ENCODE results near the gene GDE1. TPM values are rescaled to one million over a fixed set of nuclear protein-coding genes. Genes with fewer than 3 reads are reported as not detected.
A peak's percentile ranks its signal among the peaks of the same experiment; 100 is the strongest.

Gene GDE1, protein sequence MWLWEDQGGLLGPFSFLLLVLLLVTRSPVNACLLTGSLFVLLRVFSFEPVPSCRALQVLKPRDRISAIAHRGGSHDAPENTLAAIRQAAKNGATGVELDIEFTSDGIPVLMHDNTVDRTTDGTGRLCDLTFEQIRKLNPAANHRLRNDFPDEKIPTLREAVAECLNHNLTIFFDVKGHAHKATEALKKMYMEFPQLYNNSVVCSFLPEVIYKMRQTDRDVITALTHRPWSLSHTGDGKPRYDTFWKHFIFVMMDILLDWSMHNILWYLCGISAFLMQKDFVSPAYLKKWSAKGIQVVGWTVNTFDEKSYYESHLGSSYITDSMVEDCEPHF
- total RNA-seq: 10 to 100 TPM; 41.7 to 65.0 (median 58.6) TPM

DNA sequence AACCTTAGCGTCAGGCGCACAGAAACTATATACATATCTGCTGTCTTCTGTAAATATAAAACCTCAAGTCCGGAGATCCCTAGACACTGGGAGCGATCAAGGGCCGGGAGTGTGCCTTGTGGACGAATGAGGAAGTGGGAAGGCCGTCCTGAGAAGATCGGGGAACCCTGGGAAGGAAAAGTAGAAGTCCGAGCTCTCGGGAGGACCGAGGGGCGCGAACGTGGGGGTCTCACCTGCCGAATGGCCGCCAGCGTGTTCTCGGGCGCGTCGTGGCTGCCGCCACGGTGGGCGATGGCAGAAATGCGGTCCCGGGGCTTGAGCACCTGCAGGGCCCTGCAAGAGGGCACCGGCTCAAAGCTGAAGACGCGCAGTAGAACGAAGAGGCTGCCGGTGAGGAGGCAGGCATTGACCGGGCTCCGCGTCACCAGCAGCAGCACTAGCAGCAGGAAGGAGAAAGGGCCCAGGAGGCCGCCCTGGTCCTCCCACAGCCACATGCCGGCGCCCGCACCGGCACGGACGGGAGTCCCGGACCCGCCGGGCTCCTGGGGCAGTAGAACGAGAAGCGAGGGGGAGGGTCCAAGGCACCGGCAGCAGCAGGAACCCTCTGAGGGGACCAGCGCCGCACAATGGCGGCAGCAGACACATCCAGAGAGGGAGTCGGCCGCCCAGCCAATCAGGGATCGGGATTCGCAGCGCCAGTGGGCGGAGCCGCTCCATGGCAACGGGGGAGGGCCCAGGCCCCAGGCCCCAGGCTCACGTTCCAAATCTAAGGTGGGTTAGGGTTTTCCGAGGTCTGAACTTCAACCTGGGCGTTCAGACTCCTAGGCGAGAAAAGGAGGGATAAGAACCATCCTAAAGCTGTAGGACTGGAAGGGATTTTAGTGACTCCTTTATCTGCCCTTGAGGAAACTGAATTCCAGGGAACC is at the start of gene GDE1:
Gene GDE1, minus strand, starts transcription at position 628 of the 926 bp plus-strand sequence. Its CDS starts 134 bp downstream, at position 494.
- intact Hi-C loops (cut with DNase I; ENCODE audit: low total_unique reads): no loop called here
- WGBS, 2 donors: 0% methylated on average over 60 to 61 of the region's 62 CpGs
- DNase-seq (ENCODE audit: low spot score in 2 of 2): peak; percentile 94 to 99
- H3K4me3 ChIP-seq (ENCODE audit: low read depth, poor library complexity, severe bottlenecking): peak within 1 kb of the TSS; percentile 67
- TF ChIP-seq, protein P1, sequence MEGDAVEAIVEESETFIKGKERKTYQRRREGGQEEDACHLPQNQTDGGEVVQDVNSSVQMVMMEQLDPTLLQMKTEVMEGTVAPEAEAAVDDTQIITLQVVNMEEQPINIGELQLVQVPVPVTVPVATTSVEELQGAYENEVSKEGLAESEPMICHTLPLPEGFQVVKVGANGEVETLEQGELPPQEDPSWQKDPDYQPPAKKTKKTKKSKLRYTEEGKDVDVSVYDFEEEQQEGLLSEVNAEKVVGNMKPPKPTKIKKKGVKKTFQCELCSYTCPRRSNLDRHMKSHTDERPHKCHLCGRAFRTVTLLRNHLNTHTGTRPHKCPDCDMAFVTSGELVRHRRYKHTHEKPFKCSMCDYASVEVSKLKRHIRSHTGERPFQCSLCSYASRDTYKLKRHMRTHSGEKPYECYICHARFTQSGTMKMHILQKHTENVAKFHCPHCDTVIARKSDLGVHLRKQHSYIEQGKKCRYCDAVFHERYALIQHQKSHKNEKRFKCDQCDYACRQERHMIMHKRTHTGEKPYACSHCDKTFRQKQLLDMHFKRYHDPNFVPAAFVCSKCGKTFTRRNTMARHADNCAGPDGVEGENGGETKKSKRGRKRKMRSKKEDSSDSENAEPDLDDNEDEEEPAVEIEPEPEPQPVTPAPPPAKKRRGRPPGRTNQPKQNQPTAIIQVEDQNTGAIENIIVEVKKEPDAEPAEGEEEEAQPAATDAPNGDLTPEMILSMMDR (IDR thresholded peaks at IDR 0.05): no peak
- peak in 1 of 2 donors; percentile 34 for TF ChIP-seq POLR2A (IDR thresholded peaks at IDR 0.05)

DNA sequence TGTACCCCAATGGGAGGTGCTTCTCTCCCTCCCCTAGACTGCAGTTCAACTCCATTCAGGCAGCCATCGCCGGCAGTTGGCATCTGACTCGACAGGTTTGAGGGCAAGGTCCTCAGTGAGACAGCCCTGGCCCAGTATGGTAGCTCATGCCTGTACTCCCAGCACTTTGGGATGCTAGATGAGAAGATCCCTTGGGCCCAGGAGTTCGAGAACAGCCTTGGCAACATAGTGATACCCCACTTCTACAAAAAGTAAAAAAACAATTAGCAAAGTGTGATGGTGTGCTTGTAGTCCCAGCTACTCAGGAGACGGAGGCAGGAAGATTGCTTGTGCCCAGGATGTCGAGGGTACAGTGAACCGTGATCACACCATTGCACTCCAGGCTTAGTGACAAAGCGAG is 45.7 kb upstream of the GDE1 start:
- intact Hi-C loops (cut with DNase I; ENCODE audit: low total_unique reads): no loop called here
- TF ChIP-seq POLR2A (IDR thresholded peaks at IDR 0.05): no peak
- TF ChIP-seq, protein P1 (IDR thresholded peaks at IDR 0.05): no peak
- DNase-seq (ENCODE audit: low spot score in 2 of 2): peak in 1 of 2 donors; percentile 64
- H3K4me3 ChIP-seq (ENCODE audit: low read depth, poor library complexity, severe bottlenecking): no peak overlapping the region
- WGBS, 2 donors: 86% methylated on average over 8 of the region's 8 CpGs

DNA sequence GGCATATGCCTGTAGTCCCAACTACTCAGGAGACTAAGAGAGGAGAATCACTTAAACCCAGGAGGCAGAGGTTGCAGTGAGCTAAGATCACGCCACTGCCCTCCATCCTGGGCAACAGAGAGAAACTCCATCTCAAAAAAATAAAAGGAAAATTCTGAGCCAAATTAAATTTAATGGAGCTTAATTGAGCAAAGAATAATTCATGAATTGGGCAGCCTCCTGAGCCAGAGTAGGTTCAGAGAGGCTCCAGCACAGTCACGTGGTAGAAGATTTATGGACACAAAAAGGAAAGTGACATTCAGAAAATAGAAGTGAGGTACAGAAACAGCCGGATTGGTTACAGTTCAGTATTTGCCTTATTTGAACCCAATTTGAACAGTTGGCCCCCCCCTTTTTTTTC is 44.5 kb upstream of the GDE1 start:
- DNase-seq (ENCODE audit: low spot score in 2 of 2): no peak
- no peak for TF ChIP-seq POLR2A (IDR thresholded peaks at IDR 0.05)
- TF ChIP-seq, protein P1 (IDR thresholded peaks at IDR 0.05): no peak
- WGBS, 2 donors: 91 to 97% methylated on average over 3 of the region's 3 CpGs
- intact Hi-C loops (cut with DNase I; ENCODE audit: low total_unique reads): no loop called here
- no peak overlapping the region for H3K4me3 ChIP-seq (ENCODE audit: low read depth, poor library complexity, severe bottlenecking)

DNA sequence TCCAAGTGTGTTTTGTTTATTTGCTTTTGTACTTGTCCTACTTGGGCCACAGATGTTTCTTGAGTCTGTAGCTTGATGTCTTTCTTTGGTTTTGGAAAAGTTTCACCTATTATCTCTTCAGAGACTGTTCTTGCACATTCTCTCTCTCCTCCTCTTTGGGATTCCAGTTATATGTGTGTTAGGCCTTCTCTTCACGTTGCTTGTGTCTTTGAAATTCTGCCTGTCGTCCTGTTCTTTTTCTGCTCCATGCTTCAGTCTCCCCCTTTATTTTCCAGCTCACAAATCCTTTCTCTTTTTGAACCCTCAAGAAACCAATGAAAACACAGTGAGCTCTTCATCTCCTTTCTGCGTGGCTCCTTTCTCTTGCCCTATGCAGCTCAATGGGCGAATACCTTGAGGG is 41.5 kb upstream of the GDE1 start:
- 96% methylated on average over 4 of the region's 4 CpGs for WGBS, 2 donors
- no peak overlapping the region for H3K4me3 ChIP-seq (ENCODE audit: low read depth, poor library complexity, severe bottlenecking)
- intact Hi-C loops (cut with DNase I; ENCODE audit: low total_unique reads): no loop called here
- no peak for DNase-seq (ENCODE audit: low spot score in 2 of 2)
- TF ChIP-seq, protein P1 (IDR thresholded peaks at IDR 0.05): no peak
- no peak for TF ChIP-seq POLR2A (IDR thresholded peaks at IDR 0.05)

DNA sequence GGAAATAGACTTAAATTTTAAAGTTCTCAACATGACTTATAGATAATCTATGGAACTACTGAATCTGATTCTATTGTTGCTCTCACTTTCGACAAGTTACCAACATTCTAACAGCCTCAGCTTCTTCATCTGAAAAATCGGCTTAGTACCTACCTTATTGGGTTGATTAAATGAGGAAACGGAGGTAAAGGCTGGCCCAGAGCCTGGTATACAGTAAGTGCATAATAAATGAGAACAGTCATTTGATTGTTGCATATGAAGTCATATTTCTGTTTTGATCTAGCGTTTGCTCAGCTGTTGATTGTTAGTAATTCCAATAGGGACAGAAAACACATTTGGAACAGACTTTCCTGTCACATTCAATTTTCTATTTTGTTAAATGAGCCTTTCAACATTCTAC is 38.2 kb upstream of the GDE1 start:
- 92 to 95% methylated on average over 4 of the region's 4 CpGs for WGBS, 2 donors
- DNase-seq (ENCODE audit: low spot score in 2 of 2): no peak
- no peak for TF ChIP-seq POLR2A (IDR thresholded peaks at IDR 0.05)
- TF ChIP-seq, protein P1 (IDR thresholded peaks at IDR 0.05): no peak
- no peak overlapping the region for H3K4me3 ChIP-seq (ENCODE audit: low read depth, poor library complexity, severe bottlenecking)
- intact Hi-C loops (cut with DNase I; ENCODE audit: low total_unique reads): no loop called here

Data from lower leg skin (tissue), 4 donors.